ENCODE results near the gene TP53BP2.
A peak's percentile ranks its signal among the peaks of the same experiment; 100 is the strongest.
"Not testable (repeated sequence)": the region's sequence is repeated elsewhere in the genome, so short reads cannot be mapped to it uniquely, and the experiment has no call there.

Gene TP53BP2

GRCh38 chr1:223752721-223753515, 92.8 kb downstream of the TP53BP2 start:
- DNase-seq = peak in 3 of 10 donors; percentile 23 to 56 (median 44)
- intact Hi-C loops (cut with DNase I) = loop anchor here (10.0 kb wide), 1 partner anchor 92 kb away; the partner anchor contains the start of gene TP53BP2

- DNase-seq = peak in 1 of 10 donors; percentile 24
- intact Hi-C loops (cut with DNase I) = loop anchor here (10.0 kb wide), 1 partner anchor 93 kb away; the partner anchor contains the start of gene TP53BP2
These were observed 94.1 kb downstream of the TP53BP2 start for GRCh38 chr1:223751696-223752095.

- peak in 3 of 10 donors; percentile 21 to 43 (median 30) for DNase-seq
- intact Hi-C loops (cut with DNase I) = loop anchor here (10.0 kb wide), 1 partner anchor 94 kb away; the partner anchor contains the start of gene TP53BP2
These were observed 94.8 kb downstream of the TP53BP2 start for GRCh38 chr1:223750730-223751570.

GRCh38 chr1:223748773-223749733, 96.7 kb downstream of the TP53BP2 start:
- intact Hi-C loops (cut with DNase I) = loop anchor here (1.0 kb wide), 2 partner anchors 37 to 51 kb away; partner anchors contain the start of gene CAPN2
- peak; percentile 47 to 95 (median 66) for DNase-seq

- DNase-seq = peak in 2 of 10 donors; percentile 69 to 79
These were observed 97.4 kb downstream of the TP53BP2 start for GRCh38 chr1:223748405-223748772.

GRCh38 chr1:223747838-223748335, 97.9 kb downstream of the TP53BP2 start:
- intact Hi-C loops (cut with DNase I) = no loop called here
- DNase-seq = peak in 2 of 10 donors; percentile 48 to 84

More at GRCh38 chr1:223748405-223748772, 97.4 kb downstream of the TP53BP2 start:
- intact Hi-C loops (cut with DNase I) = no loop called here

GRCh38 chr1:223745731-223746130, 100.0 kb downstream of the TP53BP2 start:
- intact Hi-C loops (cut with DNase I) = no loop called here
- peak in 3 of 10 donors; percentile 23 to 49 (median 37) for DNase-seq

GRCh38 chr1:223742856-223743517, 102.8 kb downstream of the TP53BP2 start:
- intact Hi-C loops (cut with DNase I) = no loop called here
- DNase-seq = peak in 2 of 10 donors; percentile 8 to 43

- intact Hi-C loops (cut with DNase I) = no loop called here
- DNase-seq = peak in 2 of 10 donors; percentile 3 to 9
These were observed 103.9 kb downstream of the TP53BP2 start for GRCh38 chr1:223741861-223742260.

GRCh38 chr1:223740038-223740736, 105.6 kb downstream of the TP53BP2 start:
- intact Hi-C loops (cut with DNase I) = not testable (repeated sequence)
- DNase-seq = peak in 2 of 10 donors; percentile 13 to 22

- peak in 2 of 10 donors; percentile 2 to 18 for DNase-seq
These were observed 106.2 kb downstream of the TP53BP2 start for GRCh38 chr1:223739366-223740037.

GRCh38 chr1:223738465-223739365, 107.0 kb downstream of the TP53BP2 start:
- intact Hi-C loops (cut with DNase I) = no loop called here
- peak in 2 of 10 donors; percentile 65 to 67 for DNase-seq

More at GRCh38 chr1:223739366-223740037, 106.2 kb downstream of the TP53BP2 start:
- intact Hi-C loops (cut with DNase I) = no loop called here

GRCh38 chr1:223737342-223737741, 108.4 kb downstream of the TP53BP2 start:
- intact Hi-C loops (cut with DNase I) = no loop called here
- DNase-seq = peak in 1 of 10 donors; percentile 74

- DNase-seq = peak in 1 of 10 donors; percentile 20
- intact Hi-C loops (cut with DNase I) = not testable (repeated sequence)
These were observed 109.1 kb downstream of the TP53BP2 start for GRCh38 chr1:223736638-223737037.

- intact Hi-C loops (cut with DNase I) = no loop called here
- DNase-seq = peak in 6 of 10 donors; percentile 34 to 87 (median 62)
These were observed 111.6 kb downstream of the TP53BP2 start for GRCh38 chr1:223733898-223734852.

All from posterior cingulate gyrus (tissue), 11 donors.